Thyroid gland (tissue), 4 donors: ENCODE measurements around the gene ZBTB16.

Source experiments
- CTCF ChIP-seq, 6 experiments: fragments of 200-600 bp in 3 of 6; fragments of 450-650 bp in 3 of 6; sonication (generic) in 3 of 6; IDR thresholded peaks; one replicate each; pipeline ENCODE4 v1.5.1; 2016 to 2019; ENCODE audit warnings: antibody characterized with exemption in 6 of 6, mild to moderate bottlenecking in 2 of 6, inconsistent platforms in 1 of 6, moderate library complexity in 1 of 6
- POLR2A ChIP-seq, 2 donors: fragments of 450-650 bp; IDR thresholded peaks; one replicate each; pipeline ENCODE4 v1.6.1; 2017; ENCODE audit warnings: antibody characterized with exemption in 2 of 2, mild to moderate bottlenecking in 2 of 2, moderate library complexity in 1 of 2

GRCh38 chr11:114082767-114083181, 23.3 kb downstream of the ZBTB16 start:
- TF ChIP-seq CTCF (IDR thresholded peaks at IDR 0.05) (no peak), POLR2A (IDR thresholded peaks at IDR 0.05) (no peak)
